RWPE1 (cell line): ENCODE measurements around the gene GNL3.
A peak's percentile ranks its signal among the peaks of the same experiment; 100 is the strongest.
"Not testable (repeated sequence)": the region's sequence is repeated elsewhere in the genome, so short reads cannot be mapped to it uniquely, and the experiment has no call there.

Experiments
- CTCF ChIA-PET: fragments of 350-600 bp; sonication (Branson Sonifier 250); formaldehyde crosslinking; extraction: SDS; loops from one replicate; lab custom pipeline; 2021; lab: Yijun Ruan, JAX
- POLR2A ChIA-PET: fragments of 400-600 bp; formaldehyde crosslinking; extraction: SDS; loops from one replicate; lab custom pipeline; 2020; ENCODE audit warnings: antibody characterized with exemption; ENCODE audit not compliant: low non-redundant PET; lab: Yijun Ruan, JAX
- DNase-seq: peaks from one replicate; pipeline ENCODE4 v3.0.0; 2012; ENCODE audit warnings: low spot score
- H3K27ac ChIP-seq: fragments of 450-650 bp; 2 replicates; pipeline ENCODE4 v1.5.1; 2017
- TF ChIP-seq, protein P1 (sequence below): fragments of 450-650 bp; conservative IDR thresholded peaks from 2 replicates; pipeline ENCODE4 v1.5.1; 2017; ENCODE audit warnings: low read depth, mild to moderate bottlenecking

GNL3 gene

DNA sequence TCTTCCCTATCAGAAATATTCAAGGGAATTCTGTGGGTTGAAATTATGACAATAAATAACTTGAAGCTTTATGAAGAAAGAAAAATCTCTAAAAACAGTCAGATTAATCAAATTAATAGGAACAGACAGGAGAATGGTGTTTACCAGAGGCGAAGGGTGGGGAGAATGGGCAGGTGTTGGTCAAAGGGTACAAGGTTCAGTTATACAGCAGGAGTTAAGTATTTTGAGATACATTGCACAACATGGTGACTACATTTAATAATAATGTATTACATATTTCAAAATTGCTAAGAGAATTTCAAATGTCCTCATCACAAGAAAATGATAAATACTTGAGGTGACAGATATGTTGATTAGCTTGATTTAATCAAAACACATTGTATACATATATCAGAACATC, 38.7 kb downstream of the GNL3 start:
- ChIA-PET CTCF (no interaction called here), POLR2A (no interaction called here)
- H3K27ac ChIP-seq, result no peak overlapping the region
- TF ChIP-seq, protein P1, sequence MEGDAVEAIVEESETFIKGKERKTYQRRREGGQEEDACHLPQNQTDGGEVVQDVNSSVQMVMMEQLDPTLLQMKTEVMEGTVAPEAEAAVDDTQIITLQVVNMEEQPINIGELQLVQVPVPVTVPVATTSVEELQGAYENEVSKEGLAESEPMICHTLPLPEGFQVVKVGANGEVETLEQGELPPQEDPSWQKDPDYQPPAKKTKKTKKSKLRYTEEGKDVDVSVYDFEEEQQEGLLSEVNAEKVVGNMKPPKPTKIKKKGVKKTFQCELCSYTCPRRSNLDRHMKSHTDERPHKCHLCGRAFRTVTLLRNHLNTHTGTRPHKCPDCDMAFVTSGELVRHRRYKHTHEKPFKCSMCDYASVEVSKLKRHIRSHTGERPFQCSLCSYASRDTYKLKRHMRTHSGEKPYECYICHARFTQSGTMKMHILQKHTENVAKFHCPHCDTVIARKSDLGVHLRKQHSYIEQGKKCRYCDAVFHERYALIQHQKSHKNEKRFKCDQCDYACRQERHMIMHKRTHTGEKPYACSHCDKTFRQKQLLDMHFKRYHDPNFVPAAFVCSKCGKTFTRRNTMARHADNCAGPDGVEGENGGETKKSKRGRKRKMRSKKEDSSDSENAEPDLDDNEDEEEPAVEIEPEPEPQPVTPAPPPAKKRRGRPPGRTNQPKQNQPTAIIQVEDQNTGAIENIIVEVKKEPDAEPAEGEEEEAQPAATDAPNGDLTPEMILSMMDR, result no peak
- DNase-seq, result no peak

DNA sequence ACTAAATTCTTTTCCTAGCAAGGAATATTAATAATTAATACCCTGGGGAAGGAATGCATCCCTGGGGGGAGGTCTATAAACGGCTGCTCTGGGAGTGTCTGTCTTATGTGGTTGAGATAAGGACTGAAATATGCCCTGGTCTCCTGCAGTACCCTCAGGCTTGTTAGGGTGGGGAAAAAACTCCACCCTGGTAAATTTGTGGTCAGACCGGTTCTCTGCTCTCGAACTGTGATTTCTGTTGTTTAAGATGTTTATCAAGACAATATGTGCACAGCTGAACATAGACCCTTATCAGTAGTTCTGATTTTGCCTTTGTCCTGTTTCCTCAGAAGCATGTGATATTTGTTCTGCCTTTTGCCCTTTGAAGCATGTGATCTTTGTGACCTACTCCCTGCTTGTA, 42.9 kb downstream of the GNL3 start:
- CTCF ChIA-PET, DNase-seq, POLR2A ChIA-PET, H3K27ac ChIP-seq: not testable (repeated sequence)

DNA sequence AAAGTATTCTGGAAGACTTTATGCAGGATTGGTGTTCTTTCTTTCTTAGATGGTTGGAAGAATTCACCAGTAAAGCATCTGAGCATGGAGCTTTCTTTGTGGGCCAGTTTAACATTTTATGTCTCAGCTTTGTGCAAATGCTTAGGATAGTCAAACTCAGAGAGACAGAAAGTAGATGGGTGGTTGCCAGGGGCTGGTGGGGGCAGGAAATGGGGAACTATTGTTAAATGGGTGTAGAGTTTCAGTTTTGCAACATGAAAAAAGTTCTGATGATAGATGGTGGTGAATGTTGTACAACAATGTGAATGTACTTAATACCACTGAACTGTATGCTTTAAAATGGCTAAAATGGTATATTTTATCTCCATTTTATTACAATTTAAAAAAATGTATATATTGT, 44.8 kb downstream of the GNL3 start:
- POLR2A ChIA-PET, result no interaction called here
- DNase-seq, result no peak
- TF ChIP-seq, protein P1, result no peak
- CTCF ChIA-PET, result no interaction called here
- no peak overlapping the region for H3K27ac ChIP-seq

DNA sequence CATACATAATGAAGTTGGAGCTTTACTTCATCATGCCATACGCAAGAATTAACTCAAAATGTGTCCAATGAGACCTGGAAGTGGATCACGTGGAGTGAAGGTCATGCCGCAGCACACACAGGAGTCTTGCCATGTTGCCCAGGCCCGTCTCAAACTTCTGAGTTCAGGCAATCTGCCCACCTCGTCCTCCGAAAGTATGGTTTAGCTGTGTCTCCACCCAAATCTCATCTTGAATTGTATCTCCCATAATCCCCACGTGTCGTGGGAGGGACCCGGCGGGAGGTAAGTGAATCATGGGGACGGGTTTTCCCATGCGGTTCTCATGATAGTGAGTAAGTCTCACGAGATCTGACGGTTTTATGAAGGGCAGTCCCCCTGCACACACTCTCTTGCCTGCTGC, 45.8 kb downstream of the GNL3 start:
- DNase-seq, result no peak
- TF ChIP-seq, protein P1, result no peak
- ChIA-PET CTCF (interaction anchor here (0.6 to 0.7 kb wide), 2 partner anchors 148 to 190 kb away, joined by 3 to 4 read pairs; no protein-coding TSS in a partner anchor), POLR2A (no interaction called here)
- H3K27ac ChIP-seq, result no peak overlapping the region

DNA sequence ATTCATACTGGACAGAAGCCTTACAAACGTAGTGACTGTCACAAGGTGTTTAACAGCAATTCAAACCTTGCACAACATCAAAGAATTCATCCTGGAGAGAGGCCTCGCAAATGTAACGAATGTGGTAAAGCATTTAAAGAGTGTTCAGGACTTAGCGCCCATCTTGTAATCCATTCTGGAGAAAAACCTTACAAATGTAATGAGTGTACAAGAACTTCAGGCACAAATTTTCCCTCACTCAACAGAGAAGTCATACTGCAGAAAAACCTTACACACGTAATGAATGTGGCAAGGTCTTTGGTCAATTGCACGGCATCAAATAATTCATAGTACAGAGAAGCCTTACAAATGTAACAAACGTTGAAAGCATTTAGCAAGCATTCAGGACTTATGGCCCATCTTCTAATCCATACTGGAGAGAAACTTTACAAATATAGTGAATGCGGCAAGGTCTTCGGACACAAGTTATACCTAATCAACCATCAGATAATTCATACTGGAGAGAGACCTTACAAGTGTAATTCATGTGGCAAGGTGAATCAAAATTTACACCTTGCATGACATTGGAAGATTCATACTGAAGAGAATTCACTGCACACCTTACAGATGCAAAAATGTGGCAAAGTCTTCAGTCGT, 47.5 kb downstream of the GNL3 start:
- TF ChIP-seq, protein P1, result no peak
- no peak for DNase-seq
- CTCF ChIA-PET, result no interaction called here

DNA sequence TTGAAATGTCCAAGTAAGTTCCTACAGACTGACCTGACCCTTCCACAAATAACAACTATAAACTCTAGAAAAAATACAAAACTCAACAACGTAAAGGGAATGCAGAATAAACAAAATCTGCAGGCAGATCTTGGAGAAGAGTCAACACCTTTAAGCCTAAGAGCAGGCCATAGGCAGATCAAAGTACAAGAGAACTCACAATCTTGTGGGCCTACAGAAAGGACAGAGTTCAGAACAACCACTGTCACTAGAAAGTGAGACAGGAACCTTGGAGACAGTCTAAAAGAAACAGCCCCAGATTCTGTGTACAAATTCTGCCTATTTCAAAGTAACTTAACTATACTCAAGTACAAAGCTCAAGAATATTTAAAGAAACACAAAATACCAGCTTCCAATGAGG, 53.9 kb downstream of the GNL3 start:
- no peak overlapping the region for H3K27ac ChIP-seq
- TF ChIP-seq, protein P1, result no peak
- DNase-seq, result no peak
- ChIA-PET CTCF (interaction anchor here (0.8 kb wide), 1 partner anchor 135 kb away, joined by 3 read pairs; no protein-coding TSS in a partner anchor), POLR2A (no interaction called here)

More for the DNA sequence above, 47.5 kb downstream of the GNL3 start:
- POLR2A ChIA-PET, result no interaction called here
- no peak overlapping the region for H3K27ac ChIP-seq

DNA sequence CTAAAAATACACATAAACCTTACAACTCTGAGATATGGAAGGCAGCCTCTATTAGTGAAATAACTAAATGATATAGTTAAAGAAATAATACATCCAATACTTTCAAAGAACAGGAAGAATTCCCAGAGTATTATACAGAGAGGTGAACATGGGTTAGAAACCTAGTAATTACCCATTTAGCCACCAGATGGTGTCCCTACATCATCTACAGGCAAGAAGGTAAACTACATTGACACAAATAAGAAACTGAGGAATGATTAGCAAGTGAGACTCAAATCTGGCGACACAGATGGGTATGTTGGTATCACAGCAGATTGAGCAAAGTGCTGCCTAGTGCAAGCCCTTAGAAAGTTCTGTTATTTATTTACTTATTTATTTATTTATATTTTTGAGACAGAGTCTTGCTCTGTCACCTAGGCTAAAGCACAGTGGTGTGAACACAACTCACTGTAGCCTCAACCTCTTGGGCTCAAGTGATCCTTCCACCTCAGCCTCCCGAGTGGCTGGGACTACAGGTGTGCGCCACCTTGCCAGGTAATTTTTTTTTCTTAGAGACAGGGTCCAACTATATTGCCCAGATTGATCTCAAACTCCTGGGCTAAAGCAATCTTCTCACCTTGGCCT, 56.7 kb downstream of the GNL3 start:
- CTCF ChIA-PET, result interaction anchor here (0.7 kb wide), 1 partner anchor 101 kb away, joined by 3 read pairs; no protein-coding TSS in a partner anchor
- no peak overlapping the region for H3K27ac ChIP-seq
- TF ChIP-seq, protein P1, result peak; percentile 64
- peak; percentile 22 for DNase-seq
- POLR2A ChIA-PET, result no interaction called here
